Activated CD4-positive, alpha-beta T cell treated with anti-CD3 and anti-CD28 coated beads, Interleukin-2, amount 10 ng/mL, durations not matched to agents 7 days and 5 days (primary cell): ENCODE data around the gene ADI1. TPM values are rescaled to one million over a fixed set of nuclear protein-coding genes. Genes with fewer than 3 reads are reported as not detected.

ENCODE experiments used
- CTCF ChIA-PET: fragments of 350-600 bp; sonication (Branson Sonifier 250); formaldehyde crosslinking; loops from one replicate; lab custom pipeline; 2021; ENCODE audit warnings: antibody characterized with exemption; lab: Charles Lee
- POLR2A ChIA-PET: fragments of 350-600 bp; sonication (Branson Sonifier 250); formaldehyde crosslinking; loops from one replicate; lab custom pipeline; 2021; ENCODE audit warnings: antibody characterized with exemption; lab: Charles Lee
- DNase-seq: peaks from one replicate; pipeline ENCODE4 v3.0.0-alpha.2; 2020
- H3K27ac Mint-ChIP-seq: one replicate; pipeline ENCODE4 v1.8.0; 2021; ENCODE audit warnings: mild to moderate bottlenecking, moderate library complexity, mixed read lengths
- H3K27me3 Mint-ChIP-seq: one replicate; pipeline ENCODE4 v1.8.0; 2021; ENCODE audit warnings: mixed read lengths
- H3K36me3 Mint-ChIP-seq: one replicate; pipeline ENCODE4 v1.8.0; 2021; ENCODE audit warnings: low read depth, mixed read lengths
- H3K4me1 Mint-ChIP-seq: one replicate; pipeline ENCODE4 v1.8.0; 2021; ENCODE audit warnings: mixed read lengths
- H3K4me3 Mint-ChIP-seq: one replicate; pipeline ENCODE4 v1.8.0; 2021; ENCODE audit warnings: mild to moderate bottlenecking, moderate library complexity, mixed read lengths
- H3K9me3 Mint-ChIP-seq: one replicate; pipeline ENCODE4 v1.8.0; 2021; ENCODE audit warnings: mixed read lengths
- total RNA-seq, 2 experiments: library from RNA; stranded (reverse); gene quantifications; one replicate each; pipeline ENCODE4 v1.2.3, GENCODE V29; 2021

ADI1 gene
- total RNA-seq, 2 experiments from 2014 or later, result 45.7 to 48.2 TPM

- peaks cover 10% of the 10 kb centered on the region for H3K4me1 Mint-ChIP-seq
- no peak overlapping the region for H3K4me3 Mint-ChIP-seq
- no peak overlapping the region for H3K27ac Mint-ChIP-seq
- no peaks in the 10 kb centered on the region for H3K9me3 Mint-ChIP-seq
- DNase-seq, result no peak
- ChIA-PET POLR2A (no interaction called here), CTCF (no interaction called here)
- H3K36me3 Mint-ChIP-seq, result peaks cover 8% of the 10 kb centered on the region
- H3K27me3 Mint-ChIP-seq, result no peaks in the 10 kb centered on the region
These were observed 38.9 kb downstream of the ADI1 start for GRCh38 chr2:3480352-3481010.

- Mint-ChIP-seq H3K36me3 (peaks cover 8% of the 10 kb centered on the region), H3K4me3 (no peak overlapping the region), H3K27ac (no peak overlapping the region), H3K4me1 (peaks cover 10% of the 10 kb centered on the region), H3K9me3 (no peaks in the 10 kb centered on the region), H3K27me3 (no peaks in the 10 kb centered on the region)
- CTCF ChIA-PET, result no interaction called here
- POLR2A ChIA-PET, result no interaction called here
- DNase-seq, result no peak
These were observed 39.7 kb downstream of the ADI1 start for GRCh38 chr2:3479430-3480320.

- ChIA-PET CTCF (no interaction called here), POLR2A (no interaction called here)
- no peaks in the 10 kb centered on the region for H3K9me3 Mint-ChIP-seq
- no peak overlapping the region for H3K27ac Mint-ChIP-seq
- H3K27me3 Mint-ChIP-seq, result no peaks in the 10 kb centered on the region
- no peak for DNase-seq
- no peak overlapping the region for H3K4me3 Mint-ChIP-seq
- peaks cover 8% of the 10 kb centered on the region for H3K36me3 Mint-ChIP-seq
- H3K4me1 Mint-ChIP-seq, result peaks cover 10% of the 10 kb centered on the region
These were observed 40.4 kb downstream of the ADI1 start for GRCh38 chr2:3478846-3479385.

GRCh38 chr2:3476985-3477327 is 42.4 kb downstream of the ADI1 start:
- no peaks in the 10 kb centered on the region for H3K27me3 Mint-ChIP-seq
- H3K27ac Mint-ChIP-seq, result no peak overlapping the region
- H3K9me3 Mint-ChIP-seq, result no peaks in the 10 kb centered on the region
- peaks cover 13% of the 10 kb centered on the region for H3K36me3 Mint-ChIP-seq
- no peak overlapping the region for H3K4me3 Mint-ChIP-seq
- ChIA-PET POLR2A (no interaction called here), CTCF (interaction anchor here (0.5 kb wide), 1 partner anchor 106 kb away, joined by 4 read pairs; no protein-coding TSS in a partner anchor)
- DNase-seq, result no peak
- H3K4me1 Mint-ChIP-seq, result peaks cover 10% of the 10 kb centered on the region

GRCh38 chr2:3476321-3476984 is 42.9 kb downstream of the ADI1 start:
- Mint-ChIP-seq H3K4me1 (peaks cover 10% of the 10 kb centered on the region), H3K4me3 (no peak overlapping the region), H3K27me3 (no peaks in the 10 kb centered on the region), H3K9me3 (no peaks in the 10 kb centered on the region), H3K36me3 (peaks cover 13% of the 10 kb centered on the region), H3K27ac (no peak overlapping the region)
- ChIA-PET POLR2A (no interaction called here), CTCF (interaction anchor here (0.5 kb wide), 1 partner anchor 106 kb away, joined by 4 read pairs; no protein-coding TSS in a partner anchor)
- DNase-seq, result no peak

GRCh38 chr2:3475771-3476170 is 43.6 kb downstream of the ADI1 start:
- Mint-ChIP-seq H3K9me3 (no peaks in the 10 kb centered on the region), H3K36me3 (peaks cover 13% of the 10 kb centered on the region), H3K4me3 (no peak overlapping the region), H3K27ac (no peak overlapping the region), H3K4me1 (peaks cover 10% of the 10 kb centered on the region), H3K27me3 (no peaks in the 10 kb centered on the region)
- ChIA-PET CTCF (no interaction called here), POLR2A (no interaction called here)
- DNase-seq, result no peak

- DNase-seq, result no peak
- CTCF ChIA-PET, result interaction anchor here (1.8 to 2.2 kb wide), 2 partner anchors 9 to 12 kb away, joined by 4 to 10 read pairs; no protein-coding TSS in a partner anchor
- Mint-ChIP-seq H3K27ac (no peak overlapping the region), H3K4me1 (no peaks in the 10 kb centered on the region), H3K36me3 (peaks cover 5% of the 10 kb centered on the region), H3K4me3 (no peak overlapping the region), H3K27me3 (no peaks in the 10 kb centered on the region), H3K9me3 (no peaks in the 10 kb centered on the region)
- POLR2A ChIA-PET, result no interaction called here
These were observed 46.4 kb downstream of the ADI1 start for GRCh38 chr2:3472966-3473365.

GRCh38 chr2:3472296-3472695 is 47.0 kb downstream of the ADI1 start:
- Mint-ChIP-seq H3K27me3 (no peaks in the 10 kb centered on the region), H3K36me3 (peaks cover 8% of the 10 kb centered on the region), H3K27ac (no peak overlapping the region), H3K9me3 (no peaks in the 10 kb centered on the region), H3K4me1 (no peaks in the 10 kb centered on the region), H3K4me3 (no peak overlapping the region)
- DNase-seq, result no peak
- ChIA-PET POLR2A (no interaction called here), CTCF (interaction anchor here (1.8 to 2.2 kb wide), 2 partner anchors 8 to 11 kb away, joined by 4 to 10 read pairs; no protein-coding TSS in a partner anchor)

GRCh38 chr2:3470856-3471737 is 48.2 kb downstream of the ADI1 start:
- Mint-ChIP-seq H3K4me3 (no peak overlapping the region), H3K36me3 (peaks cover 8% of the 10 kb centered on the region), H3K27ac (no peak overlapping the region), H3K4me1 (no peaks in the 10 kb centered on the region), H3K27me3 (no peaks in the 10 kb centered on the region), H3K9me3 (no peaks in the 10 kb centered on the region)
- ChIA-PET CTCF (interaction anchor here (0.6 kb wide), 1 partner anchor 29 kb away, joined by 3 read pairs; no protein-coding TSS in a partner anchor), POLR2A (no interaction called here)
- DNase-seq, result no peak

- Mint-ChIP-seq H3K27ac (peak overlapping the region; percentile 13), H3K27me3 (no peaks in the 10 kb centered on the region), H3K4me1 (no peaks in the 10 kb centered on the region), H3K36me3 (peaks cover 8% of the 10 kb centered on the region), H3K4me3 (no peak overlapping the region), H3K9me3 (no peaks in the 10 kb centered on the region)
- ChIA-PET POLR2A (no interaction called here), CTCF (interaction anchor here (0.6 kb wide), 1 partner anchor 29 kb away, joined by 3 read pairs; no protein-coding TSS in a partner anchor)
- DNase-seq, result no peak
These were observed 49.1 kb downstream of the ADI1 start for GRCh38 chr2:3470166-3470651.

- Mint-ChIP-seq H3K4me3 (no peak overlapping the region), H3K27ac (no peak overlapping the region), H3K9me3 (no peaks in the 10 kb centered on the region), H3K4me1 (no peaks in the 10 kb centered on the region), H3K36me3 (peaks cover 8% of the 10 kb centered on the region), H3K27me3 (no peaks in the 10 kb centered on the region)
- DNase-seq, result no peak
- ChIA-PET CTCF (no interaction called here), POLR2A (no interaction called here)
These were observed 49.8 kb downstream of the ADI1 start for GRCh38 chr2:3469486-3469885.
